ENCODE results near the gene USP7. TPM values are rescaled to one million over a fixed set of nuclear protein-coding genes. Genes with fewer than 3 reads are reported as not detected.

USP7 gene
- polyA plus RNA-seq: 10 to 100 TPM; 18.6 to 30.5 (median 27.3) TPM

- 0 to 1% (median 0%) methylated on average over 22 to 79 of the region's 79 CpGs for WGBS, 3 donors
- peak within 1 kb of the TSS; percentile 85 for H3K27ac ChIP-seq (ENCODE audit: low read depth, low read length)
Observed at GRCh38 chr16:8963821-8964441, at the start of gene USP7. Gene USP7, minus strand, starts transcription at chr16:8963906. Its CDS starts 621 bp downstream, at chr16:8963285.

- WGBS, 3 donors: 45 to 51% (median 46%) methylated on average over 7 of the region's 7 CpGs
- H3K27ac ChIP-seq (ENCODE audit: low read depth, low read length): no peak overlapping the region
Observed at GRCh38 chr16:9013508-9013864, 49.8 kb upstream of the USP7 start.

- no peak overlapping the region for H3K27ac ChIP-seq (ENCODE audit: low read depth, low read length)
- 25 to 27% (median 26%) methylated on average over 27 to 28 of the region's 28 CpGs for WGBS, 3 donors
Observed at GRCh38 chr16:9012848-9013507, 49.3 kb upstream of the USP7 start.

- 75 to 92% (median 89%) methylated on average over 6 of the region's 6 CpGs for WGBS, 3 donors
- no peak overlapping the region for H3K27ac ChIP-seq (ENCODE audit: low read depth, low read length)
Observed at GRCh38 chr16:9012330-9012729, 48.6 kb upstream of the USP7 start.

- 7 to 9% (median 8%) methylated on average over 26 of the region's 26 CpGs for WGBS, 3 donors
- no peak overlapping the region for H3K27ac ChIP-seq (ENCODE audit: low read depth, low read length)
Observed at GRCh38 chr16:9008601-9009260, 45.0 kb upstream of the USP7 start.

- H3K27ac ChIP-seq (ENCODE audit: low read depth, low read length): no peak overlapping the region
- 57 to 75% (median 68%) methylated on average over 17 of the region's 17 CpGs for WGBS, 3 donors
Observed at GRCh38 chr16:9007177-9007794, 43.6 kb upstream of the USP7 start.

- WGBS, 3 donors: 81 to 91% (median 83%) methylated on average over 4 of the region's 4 CpGs
- no peak overlapping the region for H3K27ac ChIP-seq (ENCODE audit: low read depth, low read length)
Observed at GRCh38 chr16:9004183-9004582, 40.5 kb upstream of the USP7 start.

- WGBS, 3 donors: 87 to 95% (median 90%) methylated on average over 3 of the region's 3 CpGs
Observed at GRCh38 chr16:9003763-9004162, 40.1 kb upstream of the USP7 start.

GRCh38 chr16:9003322-9003721 is 39.6 kb upstream of the USP7 start:
- 55 to 82% (median 79%) methylated on average over 5 of the region's 5 CpGs for WGBS, 3 donors
- no peak overlapping the region for H3K27ac ChIP-seq (ENCODE audit: low read depth, low read length)

More at GRCh38 chr16:9003763-9004162, 40.1 kb upstream of the USP7 start:
- H3K27ac ChIP-seq (ENCODE audit: low read depth, low read length): no peak overlapping the region

- WGBS, 3 donors: 89 to 96% (median 92%) methylated on average over 2 of the region's 2 CpGs
- no peak overlapping the region for H3K27ac ChIP-seq (ENCODE audit: low read depth, low read length)
Observed at GRCh38 chr16:9002042-9002441, 38.3 kb upstream of the USP7 start.

- H3K27ac ChIP-seq (ENCODE audit: low read depth, low read length): no peak overlapping the region
- 91 to 96% (median 95%) methylated on average over 2 of the region's 2 CpGs for WGBS, 3 donors
Observed at GRCh38 chr16:9000664-9001063, 37.0 kb upstream of the USP7 start.

- WGBS, 3 donors: 69 to 89% (median 82%) methylated on average over 4 of the region's 4 CpGs
- H3K27ac ChIP-seq (ENCODE audit: low read depth, low read length): no peak overlapping the region
Observed at GRCh38 chr16:8999800-9000199, 36.1 kb upstream of the USP7 start.

- WGBS, 3 donors: 73 to 79% (median 77%) methylated on average over 1 of the region's 1 CpG
Observed at GRCh38 chr16:8998108-8998507, 34.4 kb upstream of the USP7 start.

GRCh38 chr16:8996891-8997290 is 33.2 kb upstream of the USP7 start:
- no peak overlapping the region for H3K27ac ChIP-seq (ENCODE audit: low read depth, low read length)
- WGBS, 3 donors: 75 to 79% (median 78%) methylated on average over 5 of the region's 5 CpGs

More at GRCh38 chr16:8998108-8998507, 34.4 kb upstream of the USP7 start:
- no peak overlapping the region for H3K27ac ChIP-seq (ENCODE audit: low read depth, low read length)

- WGBS, 3 donors: 68 to 76% (median 73%) methylated on average over 8 of the region's 8 CpGs
- no peak overlapping the region for H3K27ac ChIP-seq (ENCODE audit: low read depth, low read length)
Observed at GRCh38 chr16:8990445-8990844, 26.7 kb upstream of the USP7 start.

- 46 to 61% (median 54%) methylated on average over 15 to 16 of the region's 16 CpGs for WGBS, 3 donors
- H3K27ac ChIP-seq (ENCODE audit: low read depth, low read length): no peak overlapping the region
Observed at GRCh38 chr16:8989099-8989878, 25.6 kb upstream of the USP7 start.

- H3K27ac ChIP-seq (ENCODE audit: low read depth, low read length): no peak overlapping the region
- WGBS, 3 donors: 85 to 87% (median 86%) methylated on average over 5 of the region's 5 CpGs
Observed at GRCh38 chr16:8986818-8987191, 23.1 kb upstream of the USP7 start.

- H3K27ac ChIP-seq (ENCODE audit: low read depth, low read length): no peak overlapping the region
- WGBS, 3 donors: 78 to 87% (median 86%) methylated on average over 6 of the region's 6 CpGs
Observed at GRCh38 chr16:8986111-8986510, 22.4 kb upstream of the USP7 start.
